Measurements from ENCODE around the gene SRRM5.

DNA sequence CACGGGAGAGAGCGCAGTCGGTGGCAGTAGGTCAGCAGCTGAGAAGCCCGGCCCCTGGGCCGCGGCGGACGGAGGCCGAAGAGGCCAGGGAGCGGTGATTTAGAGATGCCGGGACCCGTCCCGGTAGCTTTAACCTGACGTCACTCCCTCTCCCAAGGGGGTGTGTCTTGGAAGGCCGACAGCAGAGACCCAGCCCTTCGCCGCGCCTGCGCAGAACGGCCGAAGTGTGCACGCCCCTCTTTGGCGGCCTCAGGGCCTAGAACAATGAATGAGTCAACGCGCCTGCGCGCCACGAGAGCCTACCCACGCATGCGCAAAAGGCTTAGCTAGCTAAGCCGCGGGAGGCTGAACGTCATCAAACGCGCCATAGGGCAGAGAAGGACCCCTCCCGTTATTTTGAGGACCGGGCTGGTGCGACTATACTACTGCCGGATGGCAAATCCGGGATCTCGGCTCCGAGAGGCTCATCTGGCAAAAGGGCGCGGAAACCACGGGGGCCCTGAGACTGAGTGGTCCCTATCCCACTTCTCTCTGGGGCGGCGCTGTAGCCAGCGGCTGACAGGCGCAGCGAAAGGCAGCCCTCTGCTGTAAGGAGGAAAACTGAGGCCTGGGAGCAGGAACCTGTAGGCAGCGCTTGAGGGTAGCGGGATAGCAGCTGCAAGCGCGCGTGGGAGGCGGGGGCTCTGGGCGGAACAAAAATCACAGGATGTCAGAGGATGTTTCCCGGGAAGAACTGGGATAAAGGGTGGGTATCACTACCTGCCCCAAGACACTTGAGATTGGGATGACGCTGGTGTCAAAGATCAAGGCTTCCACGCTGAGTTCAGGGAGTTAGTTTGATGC, 15.7 kb upstream of the SRRM5 start, which contains the start of the genes IRGQ and ZNF576:
- TF ChIP-seq POLR2A (IDR thresholded peaks at IDR 0.05; ENCODE audit: low read depth) (peak; percentile 86), POLR2AphosphoS5 (IDR thresholded peaks at IDR 0.05) (peak; percentile 97 to 98), EP300 (IDR thresholded peaks at IDR 0.05) (no peak)
- TF ChIP-seq, protein P1, sequence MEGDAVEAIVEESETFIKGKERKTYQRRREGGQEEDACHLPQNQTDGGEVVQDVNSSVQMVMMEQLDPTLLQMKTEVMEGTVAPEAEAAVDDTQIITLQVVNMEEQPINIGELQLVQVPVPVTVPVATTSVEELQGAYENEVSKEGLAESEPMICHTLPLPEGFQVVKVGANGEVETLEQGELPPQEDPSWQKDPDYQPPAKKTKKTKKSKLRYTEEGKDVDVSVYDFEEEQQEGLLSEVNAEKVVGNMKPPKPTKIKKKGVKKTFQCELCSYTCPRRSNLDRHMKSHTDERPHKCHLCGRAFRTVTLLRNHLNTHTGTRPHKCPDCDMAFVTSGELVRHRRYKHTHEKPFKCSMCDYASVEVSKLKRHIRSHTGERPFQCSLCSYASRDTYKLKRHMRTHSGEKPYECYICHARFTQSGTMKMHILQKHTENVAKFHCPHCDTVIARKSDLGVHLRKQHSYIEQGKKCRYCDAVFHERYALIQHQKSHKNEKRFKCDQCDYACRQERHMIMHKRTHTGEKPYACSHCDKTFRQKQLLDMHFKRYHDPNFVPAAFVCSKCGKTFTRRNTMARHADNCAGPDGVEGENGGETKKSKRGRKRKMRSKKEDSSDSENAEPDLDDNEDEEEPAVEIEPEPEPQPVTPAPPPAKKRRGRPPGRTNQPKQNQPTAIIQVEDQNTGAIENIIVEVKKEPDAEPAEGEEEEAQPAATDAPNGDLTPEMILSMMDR (IDR thresholded peaks at IDR 0.05), result peak in 1 of 3 experiments; percentile 26

Data from esophagus muscularis mucosa (tissue), 4 donors.